HL-60 (cell line): Measurements from ENCODE around the gene DDAH1.

ENCODE experiments used
- GABPA ChIP-seq: IDR thresholded peaks from 2 replicates; pipeline ENCODE4 v1.6.1; 2012; ENCODE audit warnings: low read depth
- POLR2AphosphoS5 ChIP-seq: IDR thresholded peaks from 2 replicates; pipeline ENCODE4 v1.6.1; 2012; ENCODE audit warnings: low read depth
- SPI1 ChIP-seq: IDR thresholded peaks from 2 replicates; pipeline ENCODE4 v1.6.1; 2012; ENCODE audit warnings: low read depth, mild to moderate bottlenecking, borderline replicate concordance
- TF ChIP-seq, protein P1 (sequence below): IDR thresholded peaks from one replicate; pipeline ENCODE4 v1.5.1; 2011; ENCODE audit warnings: low read length, control low read depth, inconsistent platforms; ENCODE audit not compliant: insufficient read depth
- TF ChIP-seq, protein P2 (sequence below): IDR thresholded peaks from 2 replicates; pipeline ENCODE4 v1.6.1; 2012; ENCODE audit warnings: low read depth; ENCODE audit not compliant: insufficient replicate concordance

DNA sequence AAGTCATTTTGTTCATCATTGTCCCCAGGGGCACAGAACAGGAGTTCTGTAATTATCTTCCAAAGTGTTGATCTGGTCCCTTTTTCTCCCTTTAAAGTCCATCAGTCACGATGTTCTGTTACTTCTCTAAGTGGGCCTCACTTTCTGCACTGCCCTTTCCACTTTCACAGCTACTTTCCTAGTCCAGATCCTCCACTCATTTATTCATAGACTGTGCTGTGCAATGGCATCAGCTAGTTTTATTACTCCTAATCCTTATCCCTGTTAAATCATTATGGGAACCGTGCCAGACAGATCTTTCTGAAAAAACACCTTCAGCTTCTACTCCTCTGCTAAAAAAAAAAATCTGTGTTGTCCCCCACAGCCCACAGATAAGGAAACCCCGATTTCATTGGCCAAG lies 124.5 kb downstream of the DDAH1 start:
- TF ChIP-seq, protein P1, sequence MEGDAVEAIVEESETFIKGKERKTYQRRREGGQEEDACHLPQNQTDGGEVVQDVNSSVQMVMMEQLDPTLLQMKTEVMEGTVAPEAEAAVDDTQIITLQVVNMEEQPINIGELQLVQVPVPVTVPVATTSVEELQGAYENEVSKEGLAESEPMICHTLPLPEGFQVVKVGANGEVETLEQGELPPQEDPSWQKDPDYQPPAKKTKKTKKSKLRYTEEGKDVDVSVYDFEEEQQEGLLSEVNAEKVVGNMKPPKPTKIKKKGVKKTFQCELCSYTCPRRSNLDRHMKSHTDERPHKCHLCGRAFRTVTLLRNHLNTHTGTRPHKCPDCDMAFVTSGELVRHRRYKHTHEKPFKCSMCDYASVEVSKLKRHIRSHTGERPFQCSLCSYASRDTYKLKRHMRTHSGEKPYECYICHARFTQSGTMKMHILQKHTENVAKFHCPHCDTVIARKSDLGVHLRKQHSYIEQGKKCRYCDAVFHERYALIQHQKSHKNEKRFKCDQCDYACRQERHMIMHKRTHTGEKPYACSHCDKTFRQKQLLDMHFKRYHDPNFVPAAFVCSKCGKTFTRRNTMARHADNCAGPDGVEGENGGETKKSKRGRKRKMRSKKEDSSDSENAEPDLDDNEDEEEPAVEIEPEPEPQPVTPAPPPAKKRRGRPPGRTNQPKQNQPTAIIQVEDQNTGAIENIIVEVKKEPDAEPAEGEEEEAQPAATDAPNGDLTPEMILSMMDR: no peak
- TF ChIP-seq POLR2AphosphoS5: no peak
- TF ChIP-seq GABPA: no peak
- TF ChIP-seq, protein P2, sequence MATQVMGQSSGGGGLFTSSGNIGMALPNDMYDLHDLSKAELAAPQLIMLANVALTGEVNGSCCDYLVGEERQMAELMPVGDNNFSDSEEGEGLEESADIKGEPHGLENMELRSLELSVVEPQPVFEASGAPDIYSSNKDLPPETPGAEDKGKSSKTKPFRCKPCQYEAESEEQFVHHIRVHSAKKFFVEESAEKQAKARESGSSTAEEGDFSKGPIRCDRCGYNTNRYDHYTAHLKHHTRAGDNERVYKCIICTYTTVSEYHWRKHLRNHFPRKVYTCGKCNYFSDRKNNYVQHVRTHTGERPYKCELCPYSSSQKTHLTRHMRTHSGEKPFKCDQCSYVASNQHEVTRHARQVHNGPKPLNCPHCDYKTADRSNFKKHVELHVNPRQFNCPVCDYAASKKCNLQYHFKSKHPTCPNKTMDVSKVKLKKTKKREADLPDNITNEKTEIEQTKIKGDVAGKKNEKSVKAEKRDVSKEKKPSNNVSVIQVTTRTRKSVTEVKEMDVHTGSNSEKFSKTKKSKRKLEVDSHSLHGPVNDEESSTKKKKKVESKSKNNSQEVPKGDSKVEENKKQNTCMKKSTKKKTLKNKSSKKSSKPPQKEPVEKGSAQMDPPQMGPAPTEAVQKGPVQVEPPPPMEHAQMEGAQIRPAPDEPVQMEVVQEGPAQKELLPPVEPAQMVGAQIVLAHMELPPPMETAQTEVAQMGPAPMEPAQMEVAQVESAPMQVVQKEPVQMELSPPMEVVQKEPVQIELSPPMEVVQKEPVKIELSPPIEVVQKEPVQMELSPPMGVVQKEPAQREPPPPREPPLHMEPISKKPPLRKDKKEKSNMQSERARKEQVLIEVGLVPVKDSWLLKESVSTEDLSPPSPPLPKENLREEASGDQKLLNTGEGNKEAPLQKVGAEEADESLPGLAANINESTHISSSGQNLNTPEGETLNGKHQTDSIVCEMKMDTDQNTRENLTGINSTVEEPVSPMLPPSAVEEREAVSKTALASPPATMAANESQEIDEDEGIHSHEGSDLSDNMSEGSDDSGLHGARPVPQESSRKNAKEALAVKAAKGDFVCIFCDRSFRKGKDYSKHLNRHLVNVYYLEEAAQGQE: no peak
- TF ChIP-seq SPI1: no peak
